Esophagus muscularis mucosa (tissue), 4 donors: ENCODE data around the gene REXO4.

ENCODE experiments used
- EP300 ChIP-seq: sonication (generic); formaldehyde crosslinking; IDR thresholded peaks from one replicate; pipeline ENCODE4 v1.6.1; 2017; ENCODE audit warnings: antibody characterized with exemption
- POLR2A ChIP-seq: fragments of 450-650 bp; IDR thresholded peaks from one replicate; pipeline ENCODE4 v1.6.1; 2017; ENCODE audit warnings: antibody characterized with exemption, moderate library complexity, mild to moderate bottlenecking, low read depth
- POLR2AphosphoS5 ChIP-seq, 2 donors: sonication (generic); formaldehyde crosslinking; IDR thresholded peaks; one replicate each; pipeline ENCODE4 v1.6.1; 2017; ENCODE audit warnings: antibody characterized with exemption in 2 of 2
- TF ChIP-seq, protein P1 (sequence below), 3 experiments: fragments of 200-600 bp in 2 of 3; fragments of 450-650 bp in 1 of 3; sonication (generic) in 2 of 3; IDR thresholded peaks; one replicate each; pipeline ENCODE4 v1.5.1; 2017 to 2019; ENCODE audit warnings: antibody characterized with exemption in 3 of 3, mild to moderate bottlenecking in 2 of 3, moderate library complexity in 1 of 3

DNA sequence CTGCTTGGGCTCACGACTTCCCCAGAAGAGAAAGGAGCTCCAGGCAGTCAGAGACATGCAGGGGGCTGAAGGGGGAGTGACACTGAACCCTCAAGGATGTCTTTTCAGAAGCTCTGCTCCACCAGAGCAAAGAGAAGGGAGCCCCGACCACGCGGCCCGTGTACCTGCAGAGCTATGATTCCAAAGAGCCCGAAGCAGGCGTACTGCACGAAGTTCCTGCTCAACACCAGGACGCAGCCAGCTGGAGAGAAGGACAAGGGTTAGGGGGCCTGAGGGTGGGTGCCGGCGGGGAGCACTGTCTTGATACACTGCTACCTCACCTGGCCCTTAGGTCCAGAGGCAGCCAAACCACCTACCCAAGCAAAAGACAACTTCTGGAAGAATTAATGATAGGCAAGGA is 51.4 kb downstream of the REXO4 start:
- no peak for TF ChIP-seq POLR2A
- TF ChIP-seq, protein P1, sequence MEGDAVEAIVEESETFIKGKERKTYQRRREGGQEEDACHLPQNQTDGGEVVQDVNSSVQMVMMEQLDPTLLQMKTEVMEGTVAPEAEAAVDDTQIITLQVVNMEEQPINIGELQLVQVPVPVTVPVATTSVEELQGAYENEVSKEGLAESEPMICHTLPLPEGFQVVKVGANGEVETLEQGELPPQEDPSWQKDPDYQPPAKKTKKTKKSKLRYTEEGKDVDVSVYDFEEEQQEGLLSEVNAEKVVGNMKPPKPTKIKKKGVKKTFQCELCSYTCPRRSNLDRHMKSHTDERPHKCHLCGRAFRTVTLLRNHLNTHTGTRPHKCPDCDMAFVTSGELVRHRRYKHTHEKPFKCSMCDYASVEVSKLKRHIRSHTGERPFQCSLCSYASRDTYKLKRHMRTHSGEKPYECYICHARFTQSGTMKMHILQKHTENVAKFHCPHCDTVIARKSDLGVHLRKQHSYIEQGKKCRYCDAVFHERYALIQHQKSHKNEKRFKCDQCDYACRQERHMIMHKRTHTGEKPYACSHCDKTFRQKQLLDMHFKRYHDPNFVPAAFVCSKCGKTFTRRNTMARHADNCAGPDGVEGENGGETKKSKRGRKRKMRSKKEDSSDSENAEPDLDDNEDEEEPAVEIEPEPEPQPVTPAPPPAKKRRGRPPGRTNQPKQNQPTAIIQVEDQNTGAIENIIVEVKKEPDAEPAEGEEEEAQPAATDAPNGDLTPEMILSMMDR (IDR thresholded peaks at IDR 0.05): no peak
- TF ChIP-seq POLR2AphosphoS5 (IDR thresholded peaks at IDR 0.05): no peak
- TF ChIP-seq EP300: no peak
